Trophoblast cell (in vitro differentiated cells and primary cell): Measurements from ENCODE around the gene TMC3.

ENCODE experiments used
- DNase-seq, 2 donors: peaks; one replicate each; pipeline ENCODE4 v3.0.0-alpha.2; 2016
- H2AFZ ChIP-seq: 2 replicates; pipeline ENCODE4 v1.6.1; 2013; ENCODE audit warnings: low read length, moderate library complexity, mild to moderate bottlenecking; ENCODE audit not compliant: insufficient read depth, poor library complexity
- H2AK5ac ChIP-seq: 2 replicates; pipeline ENCODE4 v1.6.1; 2013; ENCODE audit warnings: mild to moderate bottlenecking, low read length
- H2BK120ac ChIP-seq: 2 replicates; pipeline ENCODE4 v1.6.1; 2013; ENCODE audit warnings: low read length, mild to moderate bottlenecking, moderate library complexity; ENCODE audit not compliant: insufficient read depth, poor library complexity
- H2BK12ac ChIP-seq: 2 replicates; pipeline ENCODE4 v1.6.1; 2013; ENCODE audit warnings: mild to moderate bottlenecking, low read length, moderate library complexity
- H2BK5ac ChIP-seq: 2 replicates; pipeline ENCODE4 v1.6.1; 2013; ENCODE audit warnings: low read length, low read depth, moderate library complexity, mild to moderate bottlenecking; ENCODE audit not compliant: poor library complexity
- H3K14ac ChIP-seq: 2 replicates; pipeline ENCODE4 v1.6.1; 2013; ENCODE audit warnings: mild to moderate bottlenecking, low read length
- H3K18ac ChIP-seq: 2 replicates; pipeline ENCODE4 v1.6.1; 2013; ENCODE audit warnings: mild to moderate bottlenecking, low read length
- H3K23ac ChIP-seq: 2 replicates; pipeline ENCODE4 v1.6.1; 2013; ENCODE audit warnings: low read length
- H3K27ac ChIP-seq: 2 replicates; pipeline ENCODE4 v1.5.1; 2013; ENCODE audit warnings: low read depth, mild to moderate bottlenecking, inconsistent platforms, low read length, moderate library complexity
- H3K27me3 ChIP-seq: 2 replicates; pipeline ENCODE4 v1.6.1; 2013; ENCODE audit warnings: inconsistent platforms, mild to moderate bottlenecking, low read length, moderate library complexity; ENCODE audit not compliant: insufficient read depth
- H3K36me3 ChIP-seq, 2 experiments: 1 replicate in 1 of 2; 2 replicates in 1 of 2; pipeline ENCODE4 v1.6.1; 2013; ENCODE audit warnings: low read length in 2 of 2, mild to moderate bottlenecking in 2 of 2, moderate library complexity in 1 of 2; ENCODE audit not compliant: insufficient read depth in 2 of 2, control insufficient read depth in 1 of 2
- H3K4ac ChIP-seq: 2 replicates; pipeline ENCODE4 v1.6.1; 2013; ENCODE audit warnings: low read depth, mild to moderate bottlenecking, low read length, moderate library complexity
- H3K4me1 ChIP-seq, 2 experiments: 1 replicate in 1 of 2; 2 replicates in 1 of 2; pipeline ENCODE4 v1.6.1; 2013; ENCODE audit warnings: low read length in 2 of 2, mild to moderate bottlenecking in 2 of 2, moderate library complexity in 1 of 2; ENCODE audit not compliant: insufficient read depth in 2 of 2, control insufficient read depth in 1 of 2
- H3K4me2 ChIP-seq: 2 replicates; pipeline ENCODE4 v1.6.1; 2013; ENCODE audit warnings: inconsistent platforms, mild to moderate bottlenecking, low read length, moderate library complexity
- H3K4me3 ChIP-seq: 2 replicates; pipeline ENCODE4 v1.5.1; 2013; ENCODE audit warnings: mild to moderate bottlenecking, low read depth, low read length, inconsistent platforms
- H3K79me1 ChIP-seq: one replicate; pipeline ENCODE4 v1.6.1; 2013; ENCODE audit warnings: low read length
- H3K79me2 ChIP-seq: 2 replicates; pipeline ENCODE4 v1.6.1; 2013; ENCODE audit warnings: low read length, mild to moderate bottlenecking; ENCODE audit not compliant: control insufficient read depth, insufficient read depth, poor library complexity
- H3K9ac ChIP-seq: 2 replicates; pipeline ENCODE4 v1.6.1; 2013; ENCODE audit warnings: mild to moderate bottlenecking, low read length
- H3K9me3 ChIP-seq: 2 replicates; pipeline ENCODE4 v1.6.1; 2013; ENCODE audit warnings: low read depth, mild to moderate bottlenecking, control low read depth, inconsistent platforms, low read length; ENCODE audit not compliant: insufficient read depth
- H4K12ac ChIP-seq: 2 replicates; pipeline ENCODE4 v1.6.1; 2013; ENCODE audit warnings: low read depth, mild to moderate bottlenecking, low read length, moderate library complexity
- H4K8ac ChIP-seq: 2 replicates; pipeline ENCODE4 v1.6.1; 2013; ENCODE audit warnings: low read depth, mild to moderate bottlenecking, low read length, moderate library complexity
- H4K91ac ChIP-seq: one replicate; pipeline ENCODE4 v1.6.1; 2013; ENCODE audit warnings: low read depth, mild to moderate bottlenecking, low read length, moderate library complexity
- WGBS: extraction: QIAGEN DNeasy Blood & Tissue Kit; methylation state at CpG from one replicate; pipeline ENCODE4 v1.1.7; 2013; ENCODE audit warnings: missing lambda C conversion rate; ENCODE audit not compliant: insufficient read length, insufficient coverage; ENCODE audit errors: extremely low coverage; 5-methylcytosine and 5-hydroxymethylcytosine counted together

Gene TMC3

DNA sequence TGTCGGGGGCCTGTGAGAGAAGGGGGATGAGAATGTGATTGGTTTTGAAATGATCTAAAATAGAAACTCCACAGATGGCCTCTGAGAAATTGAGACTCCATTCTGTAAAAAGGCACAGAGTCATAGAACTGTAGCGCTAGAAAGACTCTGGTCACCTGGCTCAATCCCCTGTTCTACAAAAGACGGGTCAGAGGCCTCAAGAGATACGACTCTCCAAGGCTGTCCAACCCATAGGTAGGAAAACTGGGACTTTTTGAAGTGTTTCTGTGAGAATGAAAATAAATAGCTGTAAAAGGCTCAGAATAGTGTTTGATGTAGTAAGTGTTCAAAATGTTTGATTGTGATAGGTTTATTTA lies 11.7 kb upstream of the TMC3 start:
- no peak overlapping the region for H3K23ac ChIP-seq
- H3K14ac ChIP-seq: no peak overlapping the region
- WGBS: no CpG with 5 or more reads among the region's 4 CpGs
- no peak overlapping the region for H3K27ac ChIP-seq
- H3K4me1 ChIP-seq: no peaks in the 10 kb centered on the region
- no peak overlapping the region for H3K9ac ChIP-seq
- H4K12ac ChIP-seq: no peak overlapping the region
- H4K91ac ChIP-seq: no peak overlapping the region
- no peak overlapping the region for H3K4ac ChIP-seq
- no peaks in the 10 kb centered on the region for H3K79me1 ChIP-seq
- H3K4me3 ChIP-seq: no peak overlapping the region
- no peak overlapping the region for H2BK120ac ChIP-seq
- no peaks in the 10 kb centered on the region for H3K36me3 ChIP-seq
- H3K18ac ChIP-seq: no peak overlapping the region
- no peak overlapping the region for H4K8ac ChIP-seq
- no peak overlapping the region for H3K4me2 ChIP-seq
- no peaks in the 10 kb centered on the region for H3K79me2 ChIP-seq
- H2AK5ac ChIP-seq: no peak overlapping the region
- no peaks in the 10 kb centered on the region for H3K27me3 ChIP-seq
- peaks cover 2% of the 10 kb centered on the region for H3K9me3 ChIP-seq
- no peak overlapping the region for H2AFZ ChIP-seq
- H2BK12ac ChIP-seq: no peak overlapping the region
- no peak overlapping the region for H2BK5ac ChIP-seq
- no peak for DNase-seq

DNA sequence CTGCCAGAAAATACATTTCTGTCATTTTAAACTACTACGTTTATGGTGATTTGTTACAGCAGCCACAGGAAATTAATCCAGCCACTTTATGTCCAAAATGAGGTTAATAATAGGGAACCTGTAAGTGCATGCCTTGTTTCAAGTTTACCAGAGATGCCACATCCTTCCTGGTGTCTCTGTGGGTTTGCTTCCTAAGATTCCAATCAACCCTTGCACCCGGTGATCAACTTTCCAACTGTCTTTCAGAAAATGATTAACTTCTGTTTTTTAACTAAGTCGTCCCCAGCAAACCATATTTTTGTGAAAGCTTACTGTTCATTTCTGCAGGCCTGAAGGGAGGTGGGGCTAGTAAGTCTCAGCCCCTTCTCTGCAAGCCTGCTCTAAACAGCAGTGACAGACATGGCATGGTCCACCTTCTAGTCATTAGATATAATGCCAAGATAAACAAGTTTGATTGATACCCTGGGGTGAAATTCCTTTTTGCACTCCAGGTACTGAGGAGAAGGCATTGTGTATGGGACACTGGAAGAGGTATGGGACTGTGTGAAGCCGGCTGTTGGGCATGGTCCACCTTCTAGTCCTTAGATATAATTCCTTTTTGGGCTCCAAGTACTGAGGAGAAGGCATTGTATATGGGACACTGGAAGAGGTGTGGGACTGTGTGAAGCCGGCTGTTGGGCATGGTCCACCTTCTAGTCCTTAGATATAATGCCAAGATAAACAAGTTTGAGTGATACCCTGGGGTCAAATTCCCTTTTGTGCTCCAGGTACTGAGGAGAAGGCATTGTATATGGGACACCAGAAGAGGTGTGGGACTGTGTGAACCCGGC lies 11.1 kb upstream of the TMC3 start:
- no peaks in the 10 kb centered on the region for H3K36me3 ChIP-seq
- H3K4me1 ChIP-seq: no peaks in the 10 kb centered on the region
- no peak overlapping the region for H2AFZ ChIP-seq
- H3K14ac ChIP-seq: no peak overlapping the region
- no peak overlapping the region for H3K4me3 ChIP-seq
- no peak overlapping the region for H4K8ac ChIP-seq
- no peak for DNase-seq
- no peaks in the 10 kb centered on the region for H3K79me1 ChIP-seq
- H3K18ac ChIP-seq: no peak overlapping the region
- H3K4me2 ChIP-seq: no peak overlapping the region
- H2BK5ac ChIP-seq: no peak overlapping the region
- peaks cover 3% of the 10 kb centered on the region for H3K9me3 ChIP-seq
- no peak overlapping the region for H2BK12ac ChIP-seq
- H3K4ac ChIP-seq: no peak overlapping the region
- H3K27ac ChIP-seq: no peak overlapping the region
- H3K79me2 ChIP-seq: no peaks in the 10 kb centered on the region
- no peak overlapping the region for H3K9ac ChIP-seq
- H3K27me3 ChIP-seq: no peaks in the 10 kb centered on the region
- no peak overlapping the region for H2AK5ac ChIP-seq
- H4K91ac ChIP-seq: no peak overlapping the region
- no peak overlapping the region for H3K23ac ChIP-seq
- H2BK120ac ChIP-seq: no peak overlapping the region
- no CpG with 5 or more reads among the region's 6 CpGs for WGBS
- H4K12ac ChIP-seq: no peak overlapping the region

DNA sequence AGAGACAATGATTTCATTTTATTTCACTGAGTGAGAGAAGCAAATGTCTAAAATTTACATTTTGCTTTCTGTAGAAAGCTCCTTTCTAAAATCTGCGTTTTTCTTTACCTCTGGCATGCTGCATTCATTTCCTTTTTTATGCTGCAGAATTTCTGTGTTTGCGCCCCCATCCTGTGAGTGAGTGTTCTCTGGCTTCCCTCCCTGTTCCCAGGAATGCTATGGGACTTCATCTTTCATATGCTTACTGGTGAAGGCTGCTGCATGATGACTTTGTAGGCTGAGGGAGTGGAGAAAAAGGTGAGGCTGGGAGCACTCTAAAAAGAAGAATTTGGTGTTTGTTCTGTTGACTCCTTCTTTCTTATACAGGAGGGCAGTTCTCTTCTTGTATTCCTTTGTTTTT lies 7.7 kb upstream of the TMC3 start:
- Histone ChIP-seq H3K79me1 (no peaks in the 10 kb centered on the region), H3K9me3 (peaks cover 3% of the 10 kb centered on the region), H4K12ac (no peak overlapping the region), H4K91ac (no peak overlapping the region), H2AFZ (no peak overlapping the region), H2BK120ac (no peak overlapping the region), H3K27me3 (no peaks in the 10 kb centered on the region), H4K8ac (no peak overlapping the region), H3K4me3 (no peak overlapping the region), H3K4ac (no peak overlapping the region), H3K79me2 (no peaks in the 10 kb centered on the region), H3K4me2 (no peak overlapping the region), H3K18ac (no peak overlapping the region), H2BK12ac (no peak overlapping the region), H3K36me3 (no peaks in the 10 kb centered on the region), H3K23ac (no peak overlapping the region), H3K9ac (no peak overlapping the region), H2AK5ac (no peak overlapping the region), H2BK5ac (no peak overlapping the region), H3K27ac (no peak overlapping the region), H3K14ac (no peak overlapping the region), H3K4me1 (no peaks in the 10 kb centered on the region)
- DNase-seq: no peak
- no CpG with 5 or more reads among the region's 2 CpGs for WGBS

DNA sequence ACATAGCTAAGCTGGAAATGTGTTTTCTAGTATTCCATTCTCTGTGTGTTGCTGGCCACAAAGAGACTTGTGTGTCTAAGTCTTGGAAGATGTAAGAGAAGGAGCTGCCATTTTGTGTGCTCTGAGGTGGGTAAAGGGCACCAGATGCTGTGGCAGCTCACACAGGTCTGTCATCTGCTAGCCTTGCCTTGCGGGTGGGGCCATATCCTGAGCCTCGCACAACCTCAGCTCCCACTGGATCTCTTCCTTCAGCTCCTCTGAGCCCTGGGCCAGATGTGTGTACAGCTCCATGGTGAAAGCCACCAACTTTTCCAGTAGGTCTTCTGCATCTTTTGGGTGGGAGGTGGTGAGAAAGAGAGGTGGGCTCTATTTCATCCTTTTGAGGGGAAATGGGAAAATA lies 6.7 kb upstream of the TMC3 start:
- H3K18ac ChIP-seq: no peak overlapping the region
- no peak overlapping the region for H3K14ac ChIP-seq
- H3K4ac ChIP-seq: no peak overlapping the region
- no peak overlapping the region for H3K27ac ChIP-seq
- H3K79me2 ChIP-seq: no peaks in the 10 kb centered on the region
- no peak overlapping the region for H2BK120ac ChIP-seq
- no peak overlapping the region for H3K4me2 ChIP-seq
- no peak overlapping the region for H3K23ac ChIP-seq
- H3K36me3 ChIP-seq: no peaks in the 10 kb centered on the region
- no peak overlapping the region for H2AFZ ChIP-seq
- no peaks in the 10 kb centered on the region for H3K79me1 ChIP-seq
- H2BK5ac ChIP-seq: no peak overlapping the region
- H4K91ac ChIP-seq: no peak overlapping the region
- no peak overlapping the region for H4K12ac ChIP-seq
- no peak overlapping the region for H3K4me3 ChIP-seq
- H3K4me1 ChIP-seq: no peaks in the 10 kb centered on the region
- DNase-seq: no peak
- H3K9ac ChIP-seq: no peak overlapping the region
- WGBS: no CpG with 5 or more reads among the region's 2 CpGs
- no peaks in the 10 kb centered on the region for H3K27me3 ChIP-seq
- H4K8ac ChIP-seq: no peak overlapping the region
- H3K9me3 ChIP-seq: peaks cover 3% of the 10 kb centered on the region
- no peak overlapping the region for H2BK12ac ChIP-seq
- H2AK5ac ChIP-seq: no peak overlapping the region
